ENCODE data around the gene USP2.
A peak's percentile ranks its signal among the peaks of the same experiment; 100 is the strongest.

The USP2 gene, protein sequence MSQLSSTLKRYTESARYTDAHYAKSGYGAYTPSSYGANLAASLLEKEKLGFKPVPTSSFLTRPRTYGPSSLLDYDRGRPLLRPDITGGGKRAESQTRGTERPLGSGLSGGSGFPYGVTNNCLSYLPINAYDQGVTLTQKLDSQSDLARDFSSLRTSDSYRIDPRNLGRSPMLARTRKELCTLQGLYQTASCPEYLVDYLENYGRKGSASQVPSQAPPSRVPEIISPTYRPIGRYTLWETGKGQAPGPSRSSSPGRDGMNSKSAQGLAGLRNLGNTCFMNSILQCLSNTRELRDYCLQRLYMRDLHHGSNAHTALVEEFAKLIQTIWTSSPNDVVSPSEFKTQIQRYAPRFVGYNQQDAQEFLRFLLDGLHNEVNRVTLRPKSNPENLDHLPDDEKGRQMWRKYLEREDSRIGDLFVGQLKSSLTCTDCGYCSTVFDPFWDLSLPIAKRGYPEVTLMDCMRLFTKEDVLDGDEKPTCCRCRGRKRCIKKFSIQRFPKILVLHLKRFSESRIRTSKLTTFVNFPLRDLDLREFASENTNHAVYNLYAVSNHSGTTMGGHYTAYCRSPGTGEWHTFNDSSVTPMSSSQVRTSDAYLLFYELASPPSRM

DNA sequence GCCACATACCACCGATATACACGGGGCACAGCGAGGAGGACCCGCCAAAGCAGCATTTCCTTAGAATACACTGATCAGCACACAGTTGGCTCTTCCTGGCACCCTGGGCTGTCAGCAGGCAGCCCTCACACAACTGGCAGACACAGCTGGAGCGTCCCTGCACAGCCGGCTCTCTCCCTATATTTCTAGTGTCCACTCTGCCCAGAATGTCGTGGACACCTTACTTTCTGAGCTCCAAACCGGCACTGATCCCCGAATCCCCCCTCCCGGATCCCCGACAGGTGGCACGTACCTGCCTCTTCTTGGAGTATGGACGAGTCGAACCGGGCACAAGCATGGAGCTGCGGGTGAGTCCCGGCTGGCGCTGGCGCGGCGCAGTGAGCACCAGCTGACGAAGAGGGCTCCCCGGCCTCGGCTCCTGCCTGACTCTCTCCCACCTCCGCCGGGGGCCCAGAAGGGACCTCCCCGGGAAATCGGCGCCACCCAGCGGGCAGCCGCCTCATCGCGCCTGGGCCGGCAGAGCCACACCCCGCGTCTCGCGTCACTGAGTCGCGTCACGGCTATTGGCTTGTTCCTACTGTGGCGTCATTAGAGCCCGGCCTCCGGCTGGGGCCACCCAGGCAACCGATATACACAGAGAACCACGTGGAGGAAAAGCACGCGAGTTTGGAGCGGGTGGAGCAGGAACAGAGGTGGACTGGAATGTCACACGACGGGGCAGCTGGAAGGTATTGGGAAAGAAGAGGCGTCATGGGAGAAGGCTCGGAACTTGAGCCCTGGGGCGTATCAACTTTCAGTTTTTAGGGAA lies at the start of gene USP2:
TSS of gene USP2 (minus strand) at position 510 of the 808 bp plus-strand sequence. CDS start 8,210 bp downstream, outside the sequence.
- Histone ChIP-seq H3K27me3 (ENCODE audit: control insufficient read depth, insufficient read depth, low read length) (peaks cover 14% of the 10 kb centered on the region), H3K9me3 (ENCODE audit: control insufficient read depth, low read depth, low read length) (no peaks in the 10 kb centered on the region), H3K4me3 (ENCODE audit: low read length) (peak within 1 kb of the TSS; percentile 84), H3K4me1 (ENCODE audit: control insufficient read depth, low read depth, low read length) (peaks cover 32% of the 10 kb centered on the region), H3K36me3 (ENCODE audit: control insufficient read depth, low read depth, low read length) (no peaks in the 10 kb centered on the region), H3K27ac (ENCODE audit: low read length) (peak within 1 kb of the TSS; percentile 62), H3K9ac (ENCODE audit: low read length) (peak within 1 kb of the TSS; percentile 55)

DNA sequence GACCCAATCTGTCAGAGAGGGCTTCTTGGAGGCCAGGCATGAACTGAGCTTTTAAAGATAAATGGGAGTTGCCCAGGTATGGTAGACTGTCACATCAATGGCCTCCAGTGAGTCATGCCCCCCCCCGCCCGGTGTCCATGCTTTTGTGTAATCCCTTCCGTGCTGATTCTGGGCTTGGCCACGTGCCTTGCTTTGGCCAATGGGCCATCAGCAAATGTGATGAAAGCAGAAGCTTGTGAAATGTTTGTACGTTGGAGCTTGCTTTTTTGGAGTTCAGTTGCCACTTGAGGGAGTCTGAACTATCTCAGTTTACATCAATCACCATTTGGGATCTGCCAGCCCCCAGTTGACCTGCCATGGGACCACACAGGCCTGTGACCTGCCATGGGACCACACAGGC lies 45.8 kb upstream of the USP2 start:
- H3K27ac ChIP-seq (ENCODE audit: low read length), result no peak overlapping the region
- no peaks in the 10 kb centered on the region for H3K36me3 ChIP-seq (ENCODE audit: control insufficient read depth, low read depth, low read length)
- peaks cover 25% of the 10 kb centered on the region for H3K4me1 ChIP-seq (ENCODE audit: control insufficient read depth, low read depth, low read length)
- H3K9me3 ChIP-seq (ENCODE audit: control insufficient read depth, low read depth, low read length), result no peaks in the 10 kb centered on the region
- no peak overlapping the region for H3K4me3 ChIP-seq (ENCODE audit: low read length)
- no peak overlapping the region for H3K9ac ChIP-seq (ENCODE audit: low read length)
- H3K27me3 ChIP-seq (ENCODE audit: control insufficient read depth, insufficient read depth, low read length), result peaks cover 4% of the 10 kb centered on the region

DNA sequence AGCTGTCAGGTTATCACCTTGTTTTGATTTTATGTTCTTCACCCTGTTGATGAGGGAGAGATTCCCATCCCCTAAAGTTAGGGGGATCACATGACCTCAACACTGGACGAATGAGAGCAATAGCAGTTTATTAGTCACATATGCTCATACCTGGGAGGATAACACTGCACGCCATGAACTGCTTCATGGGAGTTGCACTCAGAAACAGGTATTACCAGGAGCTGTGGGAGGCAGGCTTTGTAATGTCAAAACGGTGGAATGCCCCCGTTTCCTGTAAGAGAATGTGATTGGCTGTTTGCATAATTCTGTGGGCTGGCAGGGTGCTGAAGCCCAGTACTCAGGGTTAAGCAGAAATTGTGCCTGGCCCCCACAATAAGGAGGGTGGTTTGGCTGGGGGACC lies 44.7 kb upstream of the USP2 start:
- H3K36me3 ChIP-seq (ENCODE audit: control insufficient read depth, low read depth, low read length), result no peaks in the 10 kb centered on the region
- no peak overlapping the region for H3K27ac ChIP-seq (ENCODE audit: low read length)
- no peak overlapping the region for H3K9ac ChIP-seq (ENCODE audit: low read length)
- H3K9me3 ChIP-seq (ENCODE audit: control insufficient read depth, low read depth, low read length), result no peaks in the 10 kb centered on the region
- peaks cover 25% of the 10 kb centered on the region for H3K4me1 ChIP-seq (ENCODE audit: control insufficient read depth, low read depth, low read length)
- H3K4me3 ChIP-seq (ENCODE audit: low read length), result no peak overlapping the region
- H3K27me3 ChIP-seq (ENCODE audit: control insufficient read depth, insufficient read depth, low read length), result no peaks in the 10 kb centered on the region

DNA sequence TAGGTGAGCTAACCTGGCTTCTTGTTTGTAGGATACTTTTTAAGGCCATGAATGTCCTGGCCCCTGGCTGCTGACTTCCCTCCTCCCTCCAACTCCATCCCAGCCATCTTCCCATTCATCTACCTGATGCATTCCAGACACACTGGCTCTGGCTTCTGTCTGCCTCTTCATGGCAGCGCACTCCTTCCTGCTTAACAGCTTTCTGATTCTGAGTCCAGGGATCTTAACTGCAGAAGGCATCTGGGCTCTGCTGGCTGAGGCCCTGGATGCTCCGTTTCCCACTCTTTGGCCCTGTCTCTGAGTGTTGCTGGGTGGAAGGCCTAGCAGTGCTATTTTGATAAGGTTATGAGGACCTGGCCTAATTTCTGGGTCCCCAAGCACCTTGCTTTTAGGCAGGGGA lies 43.3 kb upstream of the USP2 start:
- H3K9ac ChIP-seq (ENCODE audit: low read length), result no peak overlapping the region
- H3K27ac ChIP-seq (ENCODE audit: low read length), result no peak overlapping the region
- H3K36me3 ChIP-seq (ENCODE audit: control insufficient read depth, low read depth, low read length), result peaks cover 13% of the 10 kb centered on the region
- H3K4me3 ChIP-seq (ENCODE audit: low read length), result no peak overlapping the region
- H3K9me3 ChIP-seq (ENCODE audit: control insufficient read depth, low read depth, low read length), result no peaks in the 10 kb centered on the region
- H3K27me3 ChIP-seq (ENCODE audit: control insufficient read depth, insufficient read depth, low read length), result no peaks in the 10 kb centered on the region
- peaks cover 39% of the 10 kb centered on the region for H3K4me1 ChIP-seq (ENCODE audit: control insufficient read depth, low read depth, low read length)

DNA sequence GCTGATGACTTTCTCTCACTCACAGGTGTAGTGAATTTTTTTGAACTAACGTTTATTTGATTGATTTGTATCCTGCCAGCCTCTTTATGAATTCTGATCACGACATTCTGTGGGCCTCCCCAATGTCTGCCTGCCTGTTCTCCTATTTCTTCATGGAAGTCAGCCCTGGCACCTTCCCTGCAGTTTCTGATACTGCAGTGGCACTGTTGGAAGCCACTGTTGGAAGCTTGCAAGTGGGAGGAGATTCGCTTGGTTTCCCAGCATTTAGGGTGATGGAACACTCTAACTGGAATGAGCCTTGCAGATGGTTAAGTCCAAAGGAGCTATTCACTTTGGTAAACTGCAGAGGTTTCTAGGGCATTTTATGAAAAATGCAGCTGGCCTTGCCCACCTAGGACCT lies 42.8 kb upstream of the USP2 start:
- no peak overlapping the region for H3K9ac ChIP-seq (ENCODE audit: low read length)
- peaks cover 42% of the 10 kb centered on the region for H3K4me1 ChIP-seq (ENCODE audit: control insufficient read depth, low read depth, low read length)
- peaks cover 18% of the 10 kb centered on the region for H3K36me3 ChIP-seq (ENCODE audit: control insufficient read depth, low read depth, low read length)
- H3K27me3 ChIP-seq (ENCODE audit: control insufficient read depth, insufficient read depth, low read length), result no peaks in the 10 kb centered on the region
- H3K27ac ChIP-seq (ENCODE audit: low read length), result no peak overlapping the region
- no peak overlapping the region for H3K4me3 ChIP-seq (ENCODE audit: low read length)
- H3K9me3 ChIP-seq (ENCODE audit: control insufficient read depth, low read depth, low read length), result no peaks in the 10 kb centered on the region

DNA sequence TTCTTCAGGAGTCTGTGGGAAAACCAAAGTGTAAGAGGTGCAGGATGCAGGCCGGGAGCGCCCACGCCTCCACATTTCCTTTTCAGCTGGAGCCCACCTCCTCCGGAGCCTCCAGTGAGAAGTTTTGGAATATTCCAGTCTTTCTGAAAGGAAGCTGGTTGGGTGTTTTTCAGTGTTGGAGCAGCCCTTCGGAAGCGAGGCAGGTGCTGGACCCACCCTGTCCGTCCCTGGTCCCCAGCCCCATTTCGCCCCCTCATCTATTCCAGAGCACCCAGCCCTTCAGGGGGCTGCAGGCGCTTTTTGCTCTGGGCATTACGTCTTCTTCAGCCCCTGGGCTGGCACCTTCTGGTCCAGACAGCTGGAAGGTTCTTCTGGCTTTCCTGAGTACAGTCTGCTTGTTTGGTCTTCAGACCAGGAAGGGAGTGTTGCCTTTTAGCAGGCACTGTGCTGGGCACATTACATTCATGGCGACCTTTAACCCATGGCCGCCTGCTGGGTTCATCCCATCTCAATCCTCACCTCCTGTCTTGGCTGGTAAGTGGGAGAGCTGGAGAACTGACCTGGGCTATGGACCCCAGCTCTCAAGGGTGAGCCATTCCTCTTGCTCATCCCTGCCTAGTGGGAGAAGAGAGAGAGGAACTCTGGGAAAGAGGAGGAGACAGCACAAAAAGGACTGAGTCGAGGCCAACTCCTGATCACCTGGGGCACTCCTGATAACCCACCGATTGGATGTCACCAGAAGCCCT lies 42.2 kb upstream of the USP2 start:
- no peaks in the 10 kb centered on the region for H3K9me3 ChIP-seq (ENCODE audit: control insufficient read depth, low read depth, low read length)
- no peak overlapping the region for H3K27ac ChIP-seq (ENCODE audit: low read length)
- H3K27me3 ChIP-seq (ENCODE audit: control insufficient read depth, insufficient read depth, low read length), result no peaks in the 10 kb centered on the region
- H3K4me3 ChIP-seq (ENCODE audit: low read length), result peak overlapping the region; percentile 77
- no peak overlapping the region for H3K9ac ChIP-seq (ENCODE audit: low read length)
- H3K4me1 ChIP-seq (ENCODE audit: control insufficient read depth, low read depth, low read length), result peaks cover 42% of the 10 kb centered on the region
- peaks cover 24% of the 10 kb centered on the region for H3K36me3 ChIP-seq (ENCODE audit: control insufficient read depth, low read depth, low read length)

DNA sequence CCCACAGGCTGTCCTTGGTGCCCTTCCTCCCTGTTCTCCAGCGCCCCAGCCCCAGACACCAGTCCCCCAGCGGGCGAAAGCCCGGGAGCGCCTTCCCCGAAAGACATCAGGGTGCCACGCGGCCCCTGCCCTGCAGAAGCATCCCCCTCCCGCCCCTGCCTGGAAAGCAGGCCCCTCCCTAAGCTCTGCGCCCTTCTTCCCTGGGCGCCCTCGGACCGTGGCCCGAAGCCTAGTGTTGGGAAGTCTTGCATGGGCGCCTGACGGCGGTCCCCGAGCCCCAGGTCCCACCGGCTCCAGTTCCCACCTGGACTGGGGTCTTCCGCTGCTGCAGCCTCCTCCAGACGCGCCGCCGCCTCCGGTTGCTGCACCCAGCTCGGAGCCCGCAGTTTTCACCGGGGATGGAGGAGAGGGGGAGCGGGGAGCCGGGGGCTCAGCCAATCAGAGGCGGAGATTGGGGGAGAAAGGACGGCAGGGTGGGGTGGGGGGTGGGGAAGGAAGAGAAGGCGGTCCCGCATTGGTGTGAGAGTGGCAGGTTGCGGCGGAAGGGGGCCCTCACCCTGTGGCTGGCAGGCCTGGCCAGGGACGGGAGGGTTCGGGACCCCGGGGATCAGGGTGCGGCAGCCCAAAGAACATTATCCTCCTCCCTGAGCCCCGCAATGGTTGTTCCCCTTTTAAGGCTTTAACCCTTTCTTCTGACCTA lies 41.5 kb upstream of the USP2 start, which contains the start of gene THY1:
TSS of gene THY1 (minus strand) at position 364 of the 700 bp plus-strand sequence. CDS start 2,267 bp downstream, outside the sequence.
- peak within 1 kb of the TSS; percentile 23 for H3K27ac ChIP-seq (ENCODE audit: low read length)
- peaks cover 32% of the 10 kb centered on the region for H3K36me3 ChIP-seq (ENCODE audit: control insufficient read depth, low read depth, low read length)
- H3K4me3 ChIP-seq (ENCODE audit: low read length), result peak within 1 kb of the TSS; percentile 77
- peaks cover 45% of the 10 kb centered on the region for H3K4me1 ChIP-seq (ENCODE audit: control insufficient read depth, low read depth, low read length)
- H3K27me3 ChIP-seq (ENCODE audit: control insufficient read depth, insufficient read depth, low read length), result no peaks in the 10 kb centered on the region
- H3K9ac ChIP-seq (ENCODE audit: low read length), result peak within 1 kb of the TSS; percentile 84
- H3K9me3 ChIP-seq (ENCODE audit: control insufficient read depth, low read depth, low read length), result no peaks in the 10 kb centered on the region

DNA sequence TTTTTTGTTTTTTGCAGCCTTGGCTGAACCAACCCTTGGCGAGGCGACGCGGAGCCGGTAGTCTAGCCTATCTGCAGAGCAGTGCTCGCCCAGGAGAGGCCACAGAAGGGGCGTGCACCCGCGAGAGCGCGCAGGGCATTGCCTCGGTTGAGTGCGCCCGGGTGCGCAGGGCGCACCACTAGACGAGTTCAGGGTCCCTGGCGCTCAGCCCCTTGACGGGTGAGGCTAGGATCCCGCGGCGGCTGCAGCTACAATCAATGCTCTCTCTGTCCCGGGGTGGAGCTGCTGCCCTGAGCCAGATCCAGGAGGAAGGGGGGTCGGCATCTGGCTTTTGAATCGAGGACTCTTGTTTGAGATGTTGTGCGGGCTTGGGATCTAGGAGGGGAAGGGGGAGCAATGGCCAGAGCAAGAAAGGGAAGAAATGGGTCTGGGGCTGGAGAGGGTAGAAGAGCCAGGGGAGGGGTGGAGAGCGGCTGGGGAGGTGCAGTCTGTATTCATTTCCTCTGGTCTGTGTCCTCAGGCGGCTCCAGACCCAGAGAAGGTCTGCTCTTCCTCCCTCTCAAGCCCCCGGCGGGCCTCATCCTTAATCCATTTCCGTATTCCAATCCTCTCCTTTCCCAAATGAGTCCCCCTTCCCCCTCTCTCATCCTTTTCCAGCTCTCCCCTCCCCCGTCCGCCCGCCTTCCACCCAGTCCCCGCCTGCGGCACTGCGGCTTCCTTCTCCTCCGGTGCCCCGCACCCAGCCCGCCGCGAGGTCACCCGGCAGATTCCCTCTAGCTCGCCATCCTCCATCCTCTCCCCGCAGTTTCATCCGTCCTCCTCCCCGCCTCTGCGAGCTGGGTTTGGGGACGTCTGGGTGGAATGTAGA lies 40.7 kb upstream of the USP2 start:
- Histone ChIP-seq H3K27ac (ENCODE audit: low read length) (peak overlapping the region; percentile 65), H3K4me3 (ENCODE audit: low read length) (peak overlapping the region; percentile 77), H3K27me3 (ENCODE audit: control insufficient read depth, insufficient read depth, low read length) (no peaks in the 10 kb centered on the region), H3K4me1 (ENCODE audit: control insufficient read depth, low read depth, low read length) (peaks cover 52% of the 10 kb centered on the region), H3K9ac (ENCODE audit: low read length) (peak overlapping the region; percentile 84), H3K9me3 (ENCODE audit: control insufficient read depth, low read depth, low read length) (no peaks in the 10 kb centered on the region), H3K36me3 (ENCODE audit: control insufficient read depth, low read depth, low read length) (peaks cover 37% of the 10 kb centered on the region)

DNA sequence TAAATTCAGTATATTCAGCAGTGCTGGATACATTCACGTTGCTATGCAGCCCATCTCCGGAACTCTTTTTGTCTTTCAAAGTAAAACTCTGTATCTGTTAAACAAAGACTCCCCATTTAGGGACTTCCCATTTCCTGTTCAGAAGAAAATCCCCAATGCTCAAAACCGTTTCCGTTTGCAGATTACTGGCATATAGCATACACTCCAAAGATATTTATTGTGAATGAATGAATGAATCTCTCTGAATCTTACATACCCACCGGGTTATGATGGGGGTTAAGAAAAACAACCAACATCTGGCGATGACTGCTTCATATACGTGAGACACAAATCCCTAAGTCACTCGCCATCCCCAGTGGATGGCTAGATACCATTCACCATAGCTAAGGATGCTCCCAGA lies 39.9 kb upstream of the USP2 start:
- Histone ChIP-seq H3K27me3 (ENCODE audit: control insufficient read depth, insufficient read depth, low read length) (no peaks in the 10 kb centered on the region), H3K36me3 (ENCODE audit: control insufficient read depth, low read depth, low read length) (peaks cover 37% of the 10 kb centered on the region), H3K4me3 (ENCODE audit: low read length) (peak overlapping the region; percentile 77), H3K4me1 (ENCODE audit: control insufficient read depth, low read depth, low read length) (peaks cover 53% of the 10 kb centered on the region), H3K9ac (ENCODE audit: low read length) (peak overlapping the region; percentile 84), H3K27ac (ENCODE audit: low read length) (peak overlapping the region; percentile 65), H3K9me3 (ENCODE audit: control insufficient read depth, low read depth, low read length) (no peaks in the 10 kb centered on the region)

DNA sequence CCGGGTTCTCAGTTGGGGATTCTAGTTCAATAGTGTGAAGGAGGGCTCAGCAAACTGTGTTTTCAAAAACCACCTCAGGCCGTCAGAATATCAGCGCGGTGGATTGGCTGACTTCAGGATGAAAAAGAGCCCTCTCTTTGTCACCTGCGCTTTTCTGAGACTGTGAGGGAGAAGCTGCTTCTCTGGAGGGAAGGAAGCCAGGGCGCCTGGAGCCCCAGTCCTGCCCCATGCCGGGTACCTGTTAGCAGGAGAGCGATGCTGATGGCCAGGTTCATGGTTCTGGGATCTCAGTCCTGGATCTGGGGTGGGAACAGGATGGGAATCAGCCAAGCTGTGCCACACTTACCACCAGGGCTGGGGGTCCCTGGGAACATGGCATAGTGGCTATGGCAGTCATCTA lies 39.1 kb upstream of the USP2 start:
- H3K9me3 ChIP-seq (ENCODE audit: control insufficient read depth, low read depth, low read length), result no peaks in the 10 kb centered on the region
- H3K4me1 ChIP-seq (ENCODE audit: control insufficient read depth, low read depth, low read length), result peaks cover 47% of the 10 kb centered on the region
- H3K36me3 ChIP-seq (ENCODE audit: control insufficient read depth, low read depth, low read length), result peaks cover 37% of the 10 kb centered on the region
- H3K9ac ChIP-seq (ENCODE audit: low read length), result peak overlapping the region; percentile 84
- peak overlapping the region; percentile 77 for H3K4me3 ChIP-seq (ENCODE audit: low read length)
- peak overlapping the region; percentile 86 for H3K27ac ChIP-seq (ENCODE audit: low read length)
- no peaks in the 10 kb centered on the region for H3K27me3 ChIP-seq (ENCODE audit: control insufficient read depth, insufficient read depth, low read length)

Data from iPS-18a (cell line).